Left lung (tissue), 10 donors: Measurements from ENCODE around the gene CARS2. TPM values are rescaled to one million over a fixed set of nuclear protein-coding genes. Genes with fewer than 3 reads are reported as not detected.
A peak's percentile ranks its signal among the peaks of the same experiment; 100 is the strongest.

Experiments
- ATAC-seq: fragments of 200-7000 bp; cut with Tn5 transposase; one replicate; pipeline ENCODE4 v1.9.1; 2020; ENCODE audit warnings: moderate library complexity
- DNase-seq, 4 donors: peaks; one replicate each; pipeline ENCODE4 v3.0.0-alpha.2; 2013 to 2020
- H3K27ac ChIP-seq, 2 donors: fragments of 200-600 bp; sonication (generic) in 1 of 2; one replicate each; pipeline versions ENCODE4 v1.5.0 to v1.8.0; 2020 to 2021
- H3K27me3 ChIP-seq, 2 donors: fragments of 200-600 bp; sonication (generic) in 1 of 2; one replicate each; pipeline versions ENCODE4 v1.5.0 to v1.8.0; 2020 to 2021
- H3K36me3 ChIP-seq, 2 donors: fragments of 200-600 bp; sonication (generic) in 1 of 2; one replicate each; pipeline versions ENCODE4 v1.5.0 to v1.8.0; 2020 to 2021
- H3K4me1 ChIP-seq, 2 donors: fragments of 200-600 bp; one replicate each; pipeline ENCODE4 v1.8.0; 2021
- H3K4me3 ChIP-seq, 2 donors: fragments of 200-600 bp; sonication (generic) in 1 of 2; one replicate each; pipeline versions ENCODE4 v1.5.0 to v1.8.0; 2020 to 2021; ENCODE audit warnings: mild to moderate bottlenecking in 1 of 2
- H3K9me3 ChIP-seq, 2 donors: fragments of 200-600 bp; sonication (generic) in 1 of 2; one replicate each; pipeline versions ENCODE4 v1.5.0 to v1.8.0; 2020 to 2021
- intact Hi-C, 2 donors: fragments of 100-400 bp; cut with DNase I; formaldehyde crosslinking; loops; one replicate each; pipeline versions ENCODE4 v1.11.2 to v1.14.2; 2022
- polyA plus RNA-seq, 6 donors: library from polyadenylated mRNA; unstranded; fragments of 120-200 nt; gene quantifications; one replicate each; pipeline ENCODE4 v1.2.1, GENCODE V29; 2013; ENCODE audit not compliant: insufficient read length in 6 of 6
- total RNA-seq, 2 donors: library from RNA; stranded (reverse); fragmentation: NEBNext Ultra II Directional; extraction: Animal tissue kit (Norgen Biotek cat#: 25700); gene quantifications; one replicate each; pipeline ENCODE4 v1.2.1, GENCODE V29; 2021
- TF ChIP-seq, protein P1 (sequence below), 2 donors: fragments of 200-600 bp; sonication (generic) in 1 of 2; IDR thresholded peaks; one replicate each; pipeline versions ENCODE4 v1.5.0 to v1.8.0; 2021; ENCODE audit warnings: antibody characterized with exemption in 2 of 2
- donor health status: DM: no; HTN: yes; CAD: no.
- donor health status: DM: no; HTN: no; CAD: no.

Gene CARS2
- total and polyA plus RNA-seq, 8 donors: 61.9 to 79.8 (median 71.3) TPM

DNA sequence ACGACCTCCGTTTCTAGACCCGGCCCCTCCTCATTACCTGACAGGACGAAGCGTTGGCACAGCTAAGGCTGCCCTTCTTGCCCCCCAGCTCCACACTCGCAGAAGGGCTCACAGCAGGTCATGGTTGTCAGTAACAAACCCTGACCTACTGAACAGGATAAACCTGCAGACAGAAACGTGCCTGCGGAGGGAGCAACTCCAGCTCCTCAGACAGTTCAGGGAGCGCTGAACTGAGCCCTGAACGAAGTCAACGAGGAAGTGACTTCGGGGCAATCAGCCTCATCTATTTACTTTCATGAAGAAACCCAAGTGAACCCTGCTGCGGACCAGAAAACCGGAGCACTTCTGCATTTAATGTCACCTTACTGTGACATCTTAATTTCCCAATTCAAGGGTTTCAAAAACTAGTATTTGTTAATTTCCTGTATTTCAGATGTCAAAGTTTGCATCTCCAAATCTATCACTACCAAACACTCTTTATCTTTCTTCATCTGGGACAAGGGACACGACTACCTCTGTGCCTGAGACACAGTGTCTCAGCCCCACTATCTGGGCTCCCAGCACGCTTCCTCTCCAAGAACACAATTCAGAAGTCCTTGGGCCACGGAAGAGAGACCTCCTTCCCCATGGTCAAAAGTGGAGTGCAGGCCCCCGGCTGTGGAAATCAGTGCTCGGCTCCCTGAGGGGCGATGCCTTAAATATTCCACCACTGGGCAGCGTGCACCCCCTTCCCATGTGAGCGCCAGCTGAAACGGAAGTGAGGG is 40.2 kb downstream of the CARS2 start:
- TF ChIP-seq, protein P1, sequence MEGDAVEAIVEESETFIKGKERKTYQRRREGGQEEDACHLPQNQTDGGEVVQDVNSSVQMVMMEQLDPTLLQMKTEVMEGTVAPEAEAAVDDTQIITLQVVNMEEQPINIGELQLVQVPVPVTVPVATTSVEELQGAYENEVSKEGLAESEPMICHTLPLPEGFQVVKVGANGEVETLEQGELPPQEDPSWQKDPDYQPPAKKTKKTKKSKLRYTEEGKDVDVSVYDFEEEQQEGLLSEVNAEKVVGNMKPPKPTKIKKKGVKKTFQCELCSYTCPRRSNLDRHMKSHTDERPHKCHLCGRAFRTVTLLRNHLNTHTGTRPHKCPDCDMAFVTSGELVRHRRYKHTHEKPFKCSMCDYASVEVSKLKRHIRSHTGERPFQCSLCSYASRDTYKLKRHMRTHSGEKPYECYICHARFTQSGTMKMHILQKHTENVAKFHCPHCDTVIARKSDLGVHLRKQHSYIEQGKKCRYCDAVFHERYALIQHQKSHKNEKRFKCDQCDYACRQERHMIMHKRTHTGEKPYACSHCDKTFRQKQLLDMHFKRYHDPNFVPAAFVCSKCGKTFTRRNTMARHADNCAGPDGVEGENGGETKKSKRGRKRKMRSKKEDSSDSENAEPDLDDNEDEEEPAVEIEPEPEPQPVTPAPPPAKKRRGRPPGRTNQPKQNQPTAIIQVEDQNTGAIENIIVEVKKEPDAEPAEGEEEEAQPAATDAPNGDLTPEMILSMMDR (IDR thresholded peaks at IDR 0.05): no peak
- H3K27ac ChIP-seq: peak overlapping the region in 1 of 2 donors; percentile 90
- peaks cover 0 to 94% of the 10 kb centered on the region in 2 donors for H3K36me3 ChIP-seq
- DNase-seq (peak in 1 of 4 donors; percentile 66), ATAC-seq (peak; percentile 62)
- H3K27me3 ChIP-seq: no peaks in the 10 kb centered on the region
- H3K4me3 ChIP-seq: peak overlapping the region in 1 of 2 donors; percentile 9
- H3K4me1 ChIP-seq: peaks cover 0 to 40% of the 10 kb centered on the region in 2 donors
- intact Hi-C loops: no loop called here
- no peaks in the 10 kb centered on the region for H3K9me3 ChIP-seq

DNA sequence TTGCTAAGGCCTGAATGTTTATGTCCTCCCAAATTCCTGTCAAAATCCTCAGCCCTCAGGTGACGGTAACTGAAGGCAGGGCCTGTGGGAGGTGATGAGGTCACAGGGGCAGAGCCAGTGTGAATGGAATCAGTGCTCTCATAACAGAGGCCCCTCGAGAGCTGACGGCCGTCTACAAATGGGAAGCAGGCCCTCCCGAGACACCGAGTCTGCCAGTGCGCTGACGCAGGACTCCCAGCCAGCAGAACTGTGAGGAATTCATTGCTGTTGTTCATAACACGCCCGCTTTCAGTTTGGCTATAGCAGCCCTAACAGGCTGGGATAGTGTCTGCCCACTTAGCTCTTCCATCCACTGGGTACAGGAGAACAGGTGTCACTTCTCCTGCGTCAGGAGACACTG is 41.2 kb downstream of the CARS2 start:
- ATAC-seq: no peak
- Histone ChIP-seq H3K27ac (peak overlapping the region in 1 of 2 donors; percentile 90), H3K4me3 (no peak overlapping the region), H3K4me1 (peaks cover 0 to 40% of the 10 kb centered on the region in 2 donors), H3K36me3 (peaks cover 0 to 89% of the 10 kb centered on the region in 2 donors), H3K9me3 (no peaks in the 10 kb centered on the region), H3K27me3 (no peaks in the 10 kb centered on the region)
- TF ChIP-seq, protein P1 (IDR thresholded peaks at IDR 0.05): no peak
- intact Hi-C loops: no loop called here
- DNase-seq: no peak

DNA sequence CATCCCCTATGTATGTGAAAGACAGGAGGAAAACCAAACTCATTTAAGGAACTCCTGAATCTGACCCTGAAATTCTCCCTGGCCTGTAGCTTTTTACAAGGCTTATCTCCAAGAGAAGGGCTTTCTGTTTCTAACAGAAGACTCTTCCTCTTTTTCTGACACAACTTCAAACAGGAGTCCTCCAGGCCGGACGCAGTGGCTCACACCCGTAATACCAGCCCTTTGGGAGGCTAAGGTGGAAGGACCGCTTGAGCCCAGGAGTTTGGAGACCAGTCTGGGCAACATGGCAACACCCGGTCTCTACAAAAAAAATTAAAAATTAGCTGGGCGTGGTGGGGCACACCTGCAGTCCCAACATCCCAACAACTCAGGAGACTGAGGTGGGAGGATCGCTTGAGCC is 41.9 kb downstream of the CARS2 start:
- peak overlapping the region in 1 of 2 donors; percentile 90 for H3K27ac ChIP-seq
- H3K4me3 ChIP-seq: no peak overlapping the region
- peaks cover 0 to 89% of the 10 kb centered on the region in 2 donors for H3K36me3 ChIP-seq
- ATAC-seq: no peak
- TF ChIP-seq, protein P1 (IDR thresholded peaks at IDR 0.05): no peak
- no peaks in the 10 kb centered on the region for H3K9me3 ChIP-seq
- H3K4me1 ChIP-seq: peaks cover 0 to 41% of the 10 kb centered on the region in 2 donors
- H3K27me3 ChIP-seq: no peaks in the 10 kb centered on the region
- intact Hi-C loops: no loop called here
- DNase-seq: peak in 1 of 4 donors; percentile 71

DNA sequence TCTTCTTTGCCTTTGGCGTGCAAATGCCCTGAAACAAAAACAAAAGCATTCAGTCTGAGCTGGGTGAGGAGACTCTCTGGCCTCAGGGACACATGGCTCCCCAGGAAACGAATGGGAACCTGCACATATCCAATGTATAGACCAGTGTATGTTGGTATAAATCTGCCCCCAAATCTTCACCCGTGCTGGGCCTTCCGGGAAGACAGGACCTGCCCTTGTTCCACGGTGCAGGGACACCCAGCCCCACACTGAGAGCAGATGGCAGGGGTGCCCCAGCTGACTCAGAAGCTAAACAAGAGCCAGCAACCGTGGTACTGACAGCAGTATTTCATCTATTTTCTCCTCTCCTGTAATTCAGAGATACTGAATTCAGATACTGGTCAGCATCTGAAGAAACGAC is 42.4 kb downstream of the CARS2 start:
- Histone ChIP-seq H3K9me3 (no peaks in the 10 kb centered on the region), H3K4me3 (no peak overlapping the region), H3K27me3 (no peaks in the 10 kb centered on the region), H3K27ac (peak overlapping the region in 1 of 2 donors; percentile 90), H3K4me1 (peaks cover 0 to 47% of the 10 kb centered on the region in 2 donors), H3K36me3 (peaks cover 0 to 90% of the 10 kb centered on the region in 2 donors)
- intact Hi-C loops: no loop called here
- ATAC-seq (no peak), DNase-seq (no peak)
- TF ChIP-seq, protein P1 (IDR thresholded peaks at IDR 0.05): no peak

DNA sequence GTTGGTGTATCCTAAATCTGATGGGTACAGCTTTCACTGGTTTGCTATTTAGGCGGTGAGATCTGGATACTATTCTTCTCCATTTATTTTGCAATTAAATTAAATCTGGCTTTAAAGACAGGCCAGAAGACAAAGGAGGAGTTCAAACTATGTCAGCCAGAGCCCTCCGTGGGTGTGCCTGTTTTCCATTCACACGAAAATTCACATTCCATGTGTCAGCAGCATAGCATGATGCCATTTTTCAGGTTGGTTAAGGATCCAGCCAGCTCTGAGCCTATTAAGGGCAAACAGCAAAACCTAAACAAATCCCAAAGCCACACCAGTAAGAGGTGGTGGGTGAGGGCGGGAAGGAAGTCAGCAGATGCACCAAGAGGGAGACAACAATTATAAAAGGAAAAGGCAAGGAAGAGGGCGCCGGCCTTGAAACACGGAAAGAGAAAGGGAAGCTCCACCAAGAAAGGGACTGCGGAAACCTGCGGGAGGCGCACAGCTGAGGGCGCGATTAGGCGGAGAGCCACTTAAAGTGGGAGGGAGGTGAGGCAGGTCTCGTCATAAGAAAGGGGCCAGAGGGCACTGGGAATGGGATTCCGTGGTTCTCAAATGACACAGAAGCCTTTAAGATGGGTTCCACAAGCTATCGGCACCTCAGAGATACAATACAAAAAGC is 43.0 kb downstream of the CARS2 start:
- H3K36me3 ChIP-seq: peaks cover 0 to 89% of the 10 kb centered on the region in 2 donors
- H3K4me1 ChIP-seq: peaks cover 0 to 53% of the 10 kb centered on the region in 2 donors
- no peak overlapping the region for H3K4me3 ChIP-seq
- no peak for DNase-seq
- TF ChIP-seq, protein P1 (IDR thresholded peaks at IDR 0.05): no peak
- no peaks in the 10 kb centered on the region for H3K9me3 ChIP-seq
- ATAC-seq: no peak
- intact Hi-C loops: no loop called here
- H3K27ac ChIP-seq: peak overlapping the region in 1 of 2 donors; percentile 90
- H3K27me3 ChIP-seq: no peaks in the 10 kb centered on the region
